22Rv1 (cell line): ENCODE data around the gene NT5E.
A peak's percentile ranks its signal among the peaks of the same experiment; 100 is the strongest.

ENCODE experiments used
- H3K27ac ChIP-seq: fragments of 450-650 bp; 2 replicates; pipeline ENCODE4 v1.5.1; 2017
- CTCF ChIP-seq: fragments of 450-650 bp; IDR thresholded peaks from 2 replicates; pipeline ENCODE4 v1.5.1; 2017; ENCODE audit warnings: mild to moderate bottlenecking
- ZFX ChIP-seq: fragments of 450-650 bp; IDR thresholded peaks from 2 replicates; pipeline ENCODE4 v1.6.1; 2017; ENCODE audit warnings: antibody characterized with exemption, borderline replicate concordance

The NT5E gene

GRCh38 chr6:85436411-85436810 lies 13.5 kb upstream of the NT5E start:
- H3K27ac ChIP-seq, result no peak overlapping the region
- TF ChIP-seq CTCF (no peak), ZFX (no peak)

GRCh38 chr6:85436939-85437495 lies 12.9 kb upstream of the NT5E start:
- no peak overlapping the region for H3K27ac ChIP-seq
- TF ChIP-seq ZFX (no peak), CTCF (no peak)

- no peak overlapping the region for H3K27ac ChIP-seq
- TF ChIP-seq CTCF (no peak), ZFX (no peak)
Measured at GRCh38 chr6:85443349-85444117, 6.3 kb upstream of the NT5E start.

- peak overlapping the region; percentile 61 for H3K27ac ChIP-seq
- TF ChIP-seq ZFX, result no peak
- TF ChIP-seq CTCF, result no peak
Measured at GRCh38 chr6:85449388-85449817, 480 bp upstream of the NT5E start.

- no peak overlapping the region for H3K27ac ChIP-seq
- no peak for TF ChIP-seq CTCF
- TF ChIP-seq ZFX, result no peak
Measured at GRCh38 chr6:85451565-85452306, 1.9 kb downstream of the NT5E start.

- H3K27ac ChIP-seq, result no peak overlapping the region
- TF ChIP-seq CTCF (no peak), ZFX (no peak)
Measured at GRCh38 chr6:85452441-85452881, 2.6 kb downstream of the NT5E start.

- H3K27ac ChIP-seq, result no peak overlapping the region
- TF ChIP-seq ZFX (no peak), CTCF (no peak)
Measured at GRCh38 chr6:85453052-85453451, 3.2 kb downstream of the NT5E start.
